Muscle of leg (tissue), 11 donors: ENCODE results near the gene PLD6. TPM values are rescaled to one million over a fixed set of nuclear protein-coding genes. Genes with fewer than 3 reads are reported as not detected.
"Not testable (repeated sequence)": the region's sequence is repeated elsewhere in the genome, so short reads cannot be mapped to it uniquely, and the experiment has no call there.

Experiments
- DNase-seq: peaks from one replicate; pipeline ENCODE4 v3.0.0; 2013
- H3K27ac ChIP-seq: one replicate; pipeline ENCODE4 v1.5.1; 2013; ENCODE audit warnings: mild to moderate bottlenecking, low read length, control low read depth
- H3K27me3 ChIP-seq: one replicate; pipeline ENCODE4 v1.6.1; 2013; ENCODE audit warnings: low read length; ENCODE audit not compliant: control insufficient read depth, insufficient read depth
- H3K36me3 ChIP-seq: one replicate; pipeline ENCODE4 v1.6.1; 2013; ENCODE audit warnings: low read length; ENCODE audit not compliant: control insufficient read depth, insufficient read depth
- H3K4me1 ChIP-seq: one replicate; pipeline ENCODE4 v1.6.1; 2013; ENCODE audit warnings: low read length; ENCODE audit not compliant: control insufficient read depth, insufficient read depth
- H3K4me3 ChIP-seq: one replicate; pipeline ENCODE4 v1.5.1; 2013; ENCODE audit warnings: low read length, control low read depth
- H3K9me3 ChIP-seq: replicated peaks from 2 replicates; pipeline ENCODE4 v1.6.1; 2013; ENCODE audit warnings: low read depth, low read length; ENCODE audit not compliant: control insufficient read depth
- WGBS: methylation state at CpG from one replicate; pipeline ENCODE4 v1.1.5; 2013; ENCODE audit warnings: missing lambda C conversion rate; ENCODE audit not compliant: insufficient coverage; 5-methylcytosine and 5-hydroxymethylcytosine counted together
- polyA plus RNA-seq, 8 donors: library from polyadenylated mRNA; unstranded; fragments of 120-200 nt; gene quantifications; one replicate each; pipeline versions ENCODE4 v1.2.1 to v1.2.3, GENCODE V29; 2013; ENCODE audit warnings: inconsistent platforms in 1 of 8, low replicate concordance in 1 of 8; ENCODE audit not compliant: insufficient read length in 8 of 8, insufficient read depth in 1 of 8
- total RNA-seq: library from RNA; stranded (reverse); fragments of 120-200 nt; gene quantifications from one replicate; pipeline ENCODE4 v1.2.4, GENCODE V29; 2013

Gene PLD6
- total and polyA plus RNA-seq, 9 donors: 3.0 to 6.0 (median 4.5) TPM

- Histone ChIP-seq H3K4me3 (no peak overlapping the region), H3K27ac (no peak overlapping the region), H3K36me3 (peaks cover 44% of the 10 kb centered on the region), H3K4me1 (peaks cover 23% of the 10 kb centered on the region), H3K9me3 (no peaks in the 10 kb centered on the region), H3K27me3 (no peaks in the 10 kb centered on the region)
- 100% methylated on average over 2 of the region's 4 CpGs for WGBS
- DNase-seq: no peak
These were observed 17.5 kb downstream of the PLD6 start for GRCh38 chr17:17188586-17188985.

GRCh38 chr17:17186551-17187505 is 19.3 kb downstream of the PLD6 start:
- H3K27ac ChIP-seq: no peak overlapping the region
- H3K27me3 ChIP-seq: no peaks in the 10 kb centered on the region
- H3K9me3 ChIP-seq: no peaks in the 10 kb centered on the region
- peaks cover 23% of the 10 kb centered on the region for H3K4me1 ChIP-seq
- no peak overlapping the region for H3K4me3 ChIP-seq
- 67% methylated on average over 13 of the region's 14 CpGs for WGBS
- DNase-seq: no peak
- peaks cover 59% of the 10 kb centered on the region for H3K36me3 ChIP-seq

GRCh38 chr17:17186051-17186450 is 20.1 kb downstream of the PLD6 start:
- WGBS: 64% methylated on average over 2 of the region's 3 CpGs
- Histone ChIP-seq H3K4me3 (no peak overlapping the region), H3K27ac (no peak overlapping the region), H3K27me3 (no peaks in the 10 kb centered on the region), H3K4me1 (peaks cover 20% of the 10 kb centered on the region), H3K9me3 (no peaks in the 10 kb centered on the region), H3K36me3 (peaks cover 64% of the 10 kb centered on the region)
- no peak for DNase-seq

- peaks cover 72% of the 10 kb centered on the region for H3K36me3 ChIP-seq
- H3K27ac ChIP-seq, DNase-seq, H3K9me3 ChIP-seq, H3K4me3 ChIP-seq, H3K27me3 ChIP-seq: not testable (repeated sequence)
- 70% methylated on average over 2 of the region's 13 CpGs for WGBS
- H3K4me1 ChIP-seq: peaks cover 19% of the 10 kb centered on the region
These were observed 21.0 kb downstream of the PLD6 start for GRCh38 chr17:17184985-17185757.

- Histone ChIP-seq H3K27me3 (no peaks in the 10 kb centered on the region), H3K27ac (no peak overlapping the region), H3K9me3 (no peaks in the 10 kb centered on the region), H3K36me3 (peaks cover 77% of the 10 kb centered on the region), H3K4me1 (peaks cover 19% of the 10 kb centered on the region), H3K4me3 (no peak overlapping the region)
- DNase-seq: no peak
- whole genome bisulfite sequencing: 95% methylated on average over 2 of the region's 4 CpGs
These were observed 22.4 kb downstream of the PLD6 start for GRCh38 chr17:17183744-17184143.

- WGBS: 93% methylated on average over 5 of the region's 6 CpGs
- no peak overlapping the region for H3K27ac ChIP-seq
- DNase-seq: no peak
These were observed 23.5 kb downstream of the PLD6 start for GRCh38 chr17:17182598-17183136.

GRCh38 chr17:17181666-17182597 is 24.2 kb downstream of the PLD6 start:
- Histone ChIP-seq H3K36me3 (peaks cover 79% of the 10 kb centered on the region), H3K4me3 (no peak overlapping the region), H3K27ac (no peak overlapping the region), H3K27me3 (no peaks in the 10 kb centered on the region), H3K9me3 (no peaks in the 10 kb centered on the region), H3K4me1 (peaks cover 15% of the 10 kb centered on the region)
- WGBS: 58% methylated on average over 12 of the region's 15 CpGs
- peak; percentile 39 for DNase-seq

More at GRCh38 chr17:17182598-17183136, 23.5 kb downstream of the PLD6 start:
- Histone ChIP-seq H3K4me3 (no peak overlapping the region), H3K36me3 (peaks cover 78% of the 10 kb centered on the region), H3K4me1 (peaks cover 19% of the 10 kb centered on the region), H3K27me3 (no peaks in the 10 kb centered on the region), H3K9me3 (no peaks in the 10 kb centered on the region)

- Histone ChIP-seq H3K36me3 (peaks cover 82% of the 10 kb centered on the region), H3K27me3 (no peaks in the 10 kb centered on the region), H3K4me3 (no peak overlapping the region), H3K4me1 (peaks cover 11% of the 10 kb centered on the region), H3K9me3 (no peaks in the 10 kb centered on the region), H3K27ac (no peak overlapping the region)
- no peak for DNase-seq
- 56% methylated on average over 4 of the region's 13 CpGs for WGBS
These were observed 25.2 kb downstream of the PLD6 start for GRCh38 chr17:17180741-17181525.

- 87% methylated on average over 4 of the region's 9 CpGs for WGBS
- DNase-seq: no peak
- H3K27me3 ChIP-seq: no peaks in the 10 kb centered on the region
- no peaks in the 10 kb centered on the region for H3K9me3 ChIP-seq
- no peak overlapping the region for H3K4me3 ChIP-seq
- H3K27ac ChIP-seq: no peak overlapping the region
- peaks cover 11% of the 10 kb centered on the region for H3K4me1 ChIP-seq
- H3K36me3 ChIP-seq: peaks cover 86% of the 10 kb centered on the region
These were observed 26.0 kb downstream of the PLD6 start for GRCh38 chr17:17180141-17180603.
